ACC112 (cell line): ENCODE results near the gene DHX8.
"Not testable (repeated sequence)": the region's sequence is repeated elsewhere in the genome, so short reads cannot be mapped to it uniquely, and the experiment has no call there.

Experiments used
- H2AFZ ChIP-seq: fragments of 200-600 bp; sonication (generic); one replicate; pipeline ENCODE4 v1.6.0; 2017; ENCODE audit warnings: antibody characterized with exemption, low read length; ENCODE audit not compliant: unreplicated experiment
- H3K27ac ChIP-seq: fragments of 200-600 bp; sonication (generic); 2 replicates; pipeline ENCODE4 v1.5.1; 2014; ENCODE audit warnings: low read depth, mild to moderate bottlenecking, antibody characterized with exemption, low read length, moderate library complexity
- H3K27me3 ChIP-seq: fragments of 200-600 bp; sonication (generic); 2 replicates; pipeline ENCODE4 v1.6.1; 2014; ENCODE audit warnings: mild to moderate bottlenecking, antibody characterized with exemption, low read length, moderate library complexity, mixed read lengths; ENCODE audit not compliant: insufficient read depth
- H3K36me3 ChIP-seq: fragments of 200-600 bp; sonication (generic); 2 replicates; pipeline ENCODE4 v1.6.1; 2016; ENCODE audit warnings: mild to moderate bottlenecking, antibody characterized with exemption, low read length, moderate library complexity, mixed read lengths; ENCODE audit not compliant: insufficient read depth
- H3K4me1 ChIP-seq: fragments of 200-600 bp; sonication (generic); one replicate; pipeline ENCODE4 v1.6.1; 2016; ENCODE audit warnings: low read length, mixed read lengths; ENCODE audit not compliant: insufficient read depth, unreplicated experiment, control insufficient read depth
- H3K4me3 ChIP-seq: fragments of 200-600 bp; sonication (generic); 2 replicates; pipeline ENCODE4 v1.5.1; 2014; ENCODE audit warnings: mild to moderate bottlenecking, low read depth, low read length
- H3K79me2 ChIP-seq: fragments of 200-600 bp; sonication (generic); one replicate; pipeline ENCODE4 v1.6.0; 2016; ENCODE audit warnings: low read length; ENCODE audit not compliant: control insufficient read depth, unreplicated experiment, insufficient read depth

The DHX8 gene

DNA sequence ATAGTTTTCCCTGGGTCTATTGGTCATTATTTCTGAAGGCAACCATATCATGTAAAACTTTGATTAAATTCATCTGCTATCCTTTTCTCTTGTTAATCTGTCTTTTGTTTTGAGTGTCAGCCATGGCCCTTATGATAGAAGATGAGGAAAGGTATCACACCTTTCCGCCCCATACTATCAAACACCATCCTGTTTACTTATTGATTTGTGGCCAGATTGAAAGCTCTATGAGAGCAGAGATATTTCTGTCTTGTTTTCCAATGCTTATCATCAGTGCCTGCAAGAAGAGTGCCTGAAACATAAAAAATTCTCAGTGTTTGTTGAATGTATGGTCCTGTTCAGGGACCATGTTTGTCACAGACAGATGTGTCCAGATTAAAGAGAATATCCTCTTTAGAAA is 22.6 kb upstream of the DHX8 start:
- H3K4me1 ChIP-seq: peaks cover 18% of the 10 kb centered on the region
- no peak overlapping the region for H3K4me3 ChIP-seq
- no peaks in the 10 kb centered on the region for H3K79me2 ChIP-seq
- no peak overlapping the region for H3K27ac ChIP-seq
- no peaks in the 10 kb centered on the region for H3K36me3 ChIP-seq
- H2AFZ ChIP-seq: no peak overlapping the region
- no peaks in the 10 kb centered on the region for H3K27me3 ChIP-seq

DNA sequence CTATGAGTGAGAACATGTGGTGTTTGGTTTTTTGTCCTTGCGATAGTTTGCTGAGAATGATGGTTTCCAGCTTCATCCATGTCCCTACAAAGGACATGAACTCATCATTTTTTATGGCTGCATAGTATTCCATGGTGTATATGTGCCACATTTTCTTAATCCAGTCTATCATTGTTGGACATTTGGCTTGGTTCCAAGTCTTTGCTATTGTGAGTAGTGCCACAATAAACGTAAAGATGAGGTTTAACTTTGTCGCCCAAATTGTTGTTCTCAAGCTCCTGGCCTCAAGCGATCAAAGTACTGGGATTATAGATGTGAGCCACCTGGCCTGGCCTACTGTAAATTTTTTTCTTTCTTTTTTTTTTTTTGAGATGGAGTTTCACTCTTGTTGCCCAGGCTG is 21.2 kb upstream of the DHX8 start:
- H3K4me1 ChIP-seq, H3K4me3 ChIP-seq, H3K27ac ChIP-seq, H3K79me2 ChIP-seq, H2AFZ ChIP-seq, H3K27me3 ChIP-seq, H3K36me3 ChIP-seq: not testable (repeated sequence)

DNA sequence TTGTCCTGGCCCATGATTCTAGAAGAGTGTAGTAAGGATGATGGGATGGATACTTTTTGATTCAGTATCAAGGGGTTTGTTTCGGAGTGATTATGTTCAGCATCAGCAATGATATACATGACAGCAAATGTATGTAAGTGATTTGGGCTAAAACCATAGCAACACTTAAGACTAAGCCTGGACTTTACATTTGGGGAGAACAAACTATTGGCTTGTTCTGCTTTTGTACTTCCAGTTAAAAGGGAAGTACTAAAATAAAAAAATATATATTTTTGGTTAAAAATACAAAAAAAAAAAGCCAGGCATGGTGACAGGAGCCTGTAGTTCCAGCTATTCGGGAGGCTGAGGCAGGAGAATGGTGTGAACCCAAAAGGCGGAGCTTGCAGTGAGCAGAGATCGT is 20.5 kb upstream of the DHX8 start:
- no peaks in the 10 kb centered on the region for H3K27me3 ChIP-seq
- peaks cover 7% of the 10 kb centered on the region for H3K4me1 ChIP-seq
- H3K4me3 ChIP-seq: no peak overlapping the region
- no peaks in the 10 kb centered on the region for H3K79me2 ChIP-seq
- no peaks in the 10 kb centered on the region for H3K36me3 ChIP-seq
- H2AFZ ChIP-seq: no peak overlapping the region
- H3K27ac ChIP-seq: no peak overlapping the region

DNA sequence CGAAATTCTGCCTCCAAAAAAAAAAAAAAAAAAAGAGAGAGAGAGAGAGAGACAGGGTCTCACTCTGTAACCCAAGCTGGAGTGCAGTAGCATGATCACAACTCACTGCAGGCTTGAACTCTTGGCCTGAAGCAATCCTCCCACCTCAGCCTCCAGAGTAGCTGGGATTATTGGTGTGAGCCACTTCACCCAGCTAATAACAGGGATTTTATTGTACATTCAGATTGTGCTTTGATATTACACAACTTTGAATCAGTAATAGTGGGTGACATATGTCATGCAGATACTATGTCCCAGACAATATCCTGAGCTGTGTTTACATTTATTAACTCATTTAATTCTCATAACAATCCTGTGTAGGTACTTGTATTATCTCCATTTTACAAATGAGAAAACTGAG is 19.7 kb upstream of the DHX8 start:
- no peak overlapping the region for H2AFZ ChIP-seq
- H3K4me1 ChIP-seq: peaks cover 15% of the 10 kb centered on the region
- H3K27ac ChIP-seq: no peak overlapping the region
- H3K36me3 ChIP-seq: no peaks in the 10 kb centered on the region
- H3K4me3 ChIP-seq: no peak overlapping the region
- H3K79me2 ChIP-seq: no peaks in the 10 kb centered on the region
- no peaks in the 10 kb centered on the region for H3K27me3 ChIP-seq

DNA sequence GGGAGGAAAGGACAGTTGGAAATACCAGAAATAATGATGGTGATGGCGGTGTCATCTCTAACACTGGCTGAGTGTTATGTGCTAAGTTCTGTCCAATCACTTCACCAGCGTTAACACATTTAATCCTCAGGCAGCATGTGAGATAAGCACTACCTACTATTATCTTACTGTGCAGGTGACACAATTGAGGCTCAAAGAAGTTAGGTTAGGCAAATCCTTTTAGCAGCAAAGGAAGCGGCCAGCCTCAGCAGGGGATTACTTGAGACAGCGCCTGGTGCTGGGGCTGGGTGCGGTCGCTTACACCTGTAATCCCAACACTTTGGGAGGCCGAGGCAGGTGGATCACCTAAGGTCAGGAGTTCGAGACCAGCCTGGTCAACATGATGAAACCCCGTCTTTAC is 18.7 kb upstream of the DHX8 start:
- peaks cover 23% of the 10 kb centered on the region for H3K4me1 ChIP-seq
- no peaks in the 10 kb centered on the region for H3K36me3 ChIP-seq
- H3K27me3 ChIP-seq: no peaks in the 10 kb centered on the region
- H3K27ac ChIP-seq: no peak overlapping the region
- no peaks in the 10 kb centered on the region for H3K79me2 ChIP-seq
- H3K4me3 ChIP-seq: no peak overlapping the region
- no peak overlapping the region for H2AFZ ChIP-seq

DNA sequence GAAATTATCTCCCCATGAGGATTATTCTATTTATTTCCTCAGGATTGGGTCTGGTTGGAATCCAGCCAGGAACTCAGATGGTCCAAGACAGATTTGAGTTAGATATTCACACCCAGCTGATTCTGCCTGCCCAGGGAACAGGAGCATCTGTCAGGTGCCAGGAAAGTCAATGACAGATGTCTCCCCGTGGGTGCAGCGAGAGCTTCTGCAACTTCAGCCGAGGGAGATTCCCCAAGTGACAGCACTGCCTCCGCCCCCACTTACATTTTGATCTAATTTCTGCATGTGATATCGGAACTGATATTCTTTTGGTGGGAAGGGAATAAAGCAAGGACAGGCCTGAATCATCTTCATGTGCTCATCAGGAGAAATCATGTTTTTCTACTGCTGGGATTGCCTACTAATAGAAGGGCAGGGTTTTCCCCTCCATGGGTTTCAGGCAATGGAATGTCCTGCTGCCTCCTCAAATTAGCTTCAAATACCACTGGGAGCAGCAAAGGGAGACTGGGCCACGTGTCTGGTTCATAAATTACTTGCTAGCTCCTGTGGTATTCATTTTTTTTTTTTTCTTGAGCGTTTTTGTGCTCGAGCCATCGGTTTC is 15.7 kb upstream of the DHX8 start:
- H3K79me2 ChIP-seq: no peaks in the 10 kb centered on the region
- H3K27me3 ChIP-seq: no peaks in the 10 kb centered on the region
- H3K36me3 ChIP-seq: no peaks in the 10 kb centered on the region
- H2AFZ ChIP-seq: peak overlapping the region; percentile 0
- H3K4me1 ChIP-seq: peaks cover 23% of the 10 kb centered on the region
- peak overlapping the region; percentile 33; the same call in 1 of the 2 replicates for H3K4me3 ChIP-seq
- peak overlapping the region; percentile 93 for H3K27ac ChIP-seq

DNA sequence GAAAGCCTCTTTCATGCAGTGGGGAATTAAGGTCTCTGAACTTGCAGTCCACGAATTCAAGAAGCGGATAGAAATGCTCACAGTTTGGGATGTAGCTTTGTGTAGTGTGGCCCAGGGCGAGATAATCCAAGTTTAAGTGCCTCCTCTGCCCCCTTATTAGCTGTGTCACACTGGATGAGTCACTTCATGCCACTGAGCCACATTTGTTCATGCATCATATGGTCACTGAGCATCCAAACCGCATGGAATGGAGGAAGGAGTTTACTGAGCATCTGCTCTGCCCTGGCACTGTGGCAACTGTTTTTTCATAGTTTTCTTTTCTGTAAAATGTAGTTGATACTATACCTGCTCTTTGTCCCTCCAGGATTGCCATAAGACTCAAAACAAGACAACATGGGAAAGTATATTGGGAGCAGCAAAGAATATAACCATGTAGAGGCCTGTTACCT is 15.1 kb upstream of the DHX8 start:
- H3K27me3 ChIP-seq: no peaks in the 10 kb centered on the region
- peak overlapping the region; percentile 0 for H2AFZ ChIP-seq
- peaks cover 23% of the 10 kb centered on the region for H3K4me1 ChIP-seq
- peak overlapping the region; percentile 33; the same call in 1 of the 2 replicates for H3K4me3 ChIP-seq
- peak overlapping the region; percentile 93 for H3K27ac ChIP-seq
- H3K79me2 ChIP-seq: no peaks in the 10 kb centered on the region
- no peaks in the 10 kb centered on the region for H3K36me3 ChIP-seq

DNA sequence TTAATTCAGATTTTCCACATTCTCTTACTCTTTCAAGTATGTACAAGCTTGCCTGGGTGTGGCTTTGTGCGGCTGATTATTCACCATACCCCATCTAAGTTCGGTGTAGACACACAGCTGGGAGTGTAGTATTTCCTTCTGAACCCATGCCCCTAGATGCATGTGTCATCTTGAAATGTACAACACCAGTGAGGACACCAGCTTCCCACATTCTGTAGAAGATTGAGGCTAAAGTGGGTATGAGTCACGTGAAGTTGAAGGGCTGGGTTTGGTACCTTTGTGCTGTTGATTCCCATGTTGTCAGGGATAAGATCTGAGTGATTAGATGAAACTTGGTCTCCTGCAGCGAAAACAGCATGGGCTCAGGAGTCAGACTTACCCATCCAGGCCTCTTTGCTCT is 14.6 kb upstream of the DHX8 start:
- H3K36me3 ChIP-seq: no peaks in the 10 kb centered on the region
- H3K27ac ChIP-seq: peak overlapping the region; percentile 93

DNA sequence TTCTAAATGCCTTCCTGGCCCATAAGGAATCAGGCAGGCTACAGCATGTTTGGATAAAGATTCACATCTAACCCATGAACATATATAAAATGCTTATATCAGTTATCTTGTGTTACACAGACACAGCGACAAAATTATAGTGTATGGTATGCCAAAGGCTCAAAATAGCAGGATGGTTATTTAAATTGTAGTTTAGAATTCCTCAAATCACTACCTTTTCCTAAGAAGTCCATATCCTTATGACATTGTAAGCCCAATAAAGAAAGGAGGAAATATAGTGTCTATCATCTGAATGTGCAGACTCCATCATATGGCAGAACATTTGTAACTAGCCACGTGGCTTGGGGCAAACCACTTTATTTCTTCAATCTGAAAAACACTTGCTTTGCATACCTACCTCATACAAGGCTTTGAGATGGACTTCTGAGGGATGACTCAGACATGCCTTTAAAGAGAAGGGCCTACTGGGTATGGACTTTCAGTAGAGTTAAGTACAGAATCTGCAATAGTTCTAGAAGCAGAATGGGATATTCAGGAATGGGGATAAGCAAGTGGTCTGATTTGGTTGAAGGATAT is 12.1 kb upstream of the DHX8 start:
- H3K27me3 ChIP-seq: no peaks in the 10 kb centered on the region
- H3K79me2 ChIP-seq: no peaks in the 10 kb centered on the region
- H3K27ac ChIP-seq: no peak overlapping the region
- H3K4me3 ChIP-seq: no peak overlapping the region
- no peaks in the 10 kb centered on the region for H3K36me3 ChIP-seq
- peaks cover 23% of the 10 kb centered on the region for H3K4me1 ChIP-seq
- no peak overlapping the region for H2AFZ ChIP-seq

More for the DNA sequence above, 14.6 kb upstream of the DHX8 start:
- no peaks in the 10 kb centered on the region for H3K27me3 ChIP-seq
- no peak overlapping the region for H2AFZ ChIP-seq
- peak overlapping the region; percentile 33; the same call in 1 of the 2 replicates for H3K4me3 ChIP-seq
- peaks cover 23% of the 10 kb centered on the region for H3K4me1 ChIP-seq
- no peaks in the 10 kb centered on the region for H3K79me2 ChIP-seq

DNA sequence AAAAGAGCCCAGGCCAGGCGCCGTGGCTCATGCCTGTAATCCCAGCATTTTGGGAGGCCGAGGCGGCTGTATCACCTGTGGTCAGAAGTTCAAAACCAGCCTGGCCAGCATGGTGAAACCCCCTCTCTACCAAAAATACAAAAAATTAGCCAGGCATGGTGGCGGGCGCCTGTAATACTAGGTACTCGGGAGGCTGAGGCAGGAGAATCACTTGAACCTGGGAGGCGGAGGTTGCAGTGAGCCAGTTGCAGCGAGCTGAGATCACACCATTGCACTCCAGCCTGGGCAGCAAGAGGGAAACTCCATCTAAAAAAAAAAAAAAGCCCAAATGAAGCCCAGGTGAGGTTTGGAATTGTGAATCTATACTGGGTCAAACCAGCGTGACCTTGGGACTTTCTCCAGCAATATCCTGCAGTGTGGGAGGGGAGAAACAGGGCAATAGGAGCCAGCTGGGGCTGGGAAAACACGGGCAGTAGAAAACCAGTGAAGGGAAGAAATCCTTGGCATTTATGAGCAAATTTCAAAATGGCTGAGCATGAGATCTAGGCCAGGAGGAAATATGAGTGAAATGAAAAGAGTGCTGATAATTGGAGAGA is 8.2 kb upstream of the DHX8 start:
- Histone ChIP-seq H3K27me3 (no peaks in the 10 kb centered on the region), H2AFZ (no peak overlapping the region), H3K4me3 (no peak overlapping the region), H3K79me2 (no peaks in the 10 kb centered on the region), H3K4me1 (no peaks in the 10 kb centered on the region), H3K36me3 (no peaks in the 10 kb centered on the region), H3K27ac (no peak overlapping the region)

DNA sequence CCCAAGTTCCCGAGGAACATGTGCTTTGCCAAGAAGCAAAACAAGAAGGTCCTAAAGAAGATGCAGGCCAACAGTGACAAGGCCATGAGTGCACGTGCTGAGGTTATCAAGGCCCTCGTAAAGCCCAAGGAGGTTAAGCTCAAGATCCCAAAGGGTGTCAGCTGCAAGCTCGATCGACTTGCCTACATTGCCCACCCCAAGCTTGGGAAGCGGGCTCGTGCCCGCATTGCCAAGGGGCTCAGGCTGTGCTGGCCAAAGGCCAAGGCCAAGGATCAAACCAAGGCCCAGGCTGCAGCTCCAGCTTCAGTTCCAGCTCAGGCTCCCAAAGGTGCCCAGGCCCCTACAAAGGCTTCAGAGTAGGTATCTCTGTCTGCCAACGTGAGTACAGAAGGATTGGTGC is 7.5 kb upstream of the DHX8 start:
- H3K36me3 ChIP-seq, H2AFZ ChIP-seq, H3K79me2 ChIP-seq, H3K27ac ChIP-seq, H3K4me1 ChIP-seq, H3K4me3 ChIP-seq, H3K27me3 ChIP-seq: not testable (repeated sequence)
